NCI-H146 treated with DMSO at 0.1 percent for 48 hours (cell line): Measurements from ENCODE around the gene HLA-DOA.

Experiments
- DNase-seq: peaks from one replicate; lab custom pipeline; 2025; ENCODE audit not compliant: unreplicated experiment; lab: John Stamatoyannopoulos, UW

HLA-DOA gene

GRCh38 chr6:32967151-32968091, 42.0 kb downstream of the HLA-DOA start:
- DNase-seq: peak; percentile 46

GRCh38 chr6:32964776-32965175, 44.6 kb downstream of the HLA-DOA start:
- no peak for DNase-seq

GRCh38 chr6:32963866-32964265, 45.5 kb downstream of the HLA-DOA start:
- DNase-seq: no peak

- DNase-seq: no peak
Measured at GRCh38 chr6:32962213-32962826, 47.1 kb downstream of the HLA-DOA start.

- no peak for DNase-seq
Measured at GRCh38 chr6:32960563-32960962, 48.8 kb downstream of the HLA-DOA start.

- no peak for DNase-seq
Measured at GRCh38 chr6:32956176-32956575, 53.2 kb downstream of the HLA-DOA start.

GRCh38 chr6:32954986-32955802, 54.2 kb downstream of the HLA-DOA start:
- no peak for DNase-seq

- DNase-seq: no peak
Measured at GRCh38 chr6:32954267-32954666, 55.1 kb downstream of the HLA-DOA start.
